ENCODE measurements around the gene UPF2.

Gene UPF2

DNA sequence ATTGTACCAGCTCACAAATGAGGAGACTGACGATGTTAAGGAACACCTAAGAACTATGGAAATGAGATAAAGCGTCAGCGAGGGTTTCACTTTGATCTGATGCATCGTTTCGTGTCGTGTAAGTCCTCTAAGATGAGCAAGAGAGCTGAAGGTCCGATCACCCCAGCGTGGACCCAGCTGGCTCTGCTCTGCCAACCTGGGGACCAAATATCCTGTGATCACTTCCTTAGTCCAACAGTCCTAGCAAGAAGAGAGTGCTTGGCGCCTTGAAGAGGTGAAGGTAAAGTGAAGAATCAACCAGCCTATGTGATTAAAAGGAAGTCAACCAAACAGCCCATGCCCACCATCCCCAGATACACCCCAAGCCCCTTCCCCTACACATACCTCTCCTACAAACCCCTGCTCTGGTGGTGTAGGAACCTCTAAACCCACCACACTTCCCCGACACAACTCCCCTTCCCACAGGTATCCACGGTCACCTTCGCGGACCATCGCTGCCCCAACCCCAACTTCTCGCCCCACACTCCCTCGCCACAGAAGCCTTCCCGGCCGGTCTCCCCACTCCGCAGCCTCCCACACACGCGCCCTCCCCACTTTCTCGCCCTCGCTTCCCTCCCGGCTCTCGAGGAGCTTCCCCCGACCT lies 722 bp downstream of the UPF2 start:
- WGBS, 2 experiments: 1% methylated on average over 25 to 26 of the region's 26 CpGs
- Histone ChIP-seq H3K27me3 (ENCODE audit: control insufficient read depth, insufficient read depth, low read length, poor library complexity, severe bottlenecking) (no peaks in the 10 kb centered on the region), H3K36me3 (ENCODE audit: control insufficient read depth, insufficient read depth, low read length) (no peaks in the 10 kb centered on the region), H3K27ac (ENCODE audit: insufficient read depth, low read depth, low read length, poor library complexity, severe bottlenecking) (peak overlapping the region; percentile 98), H3K9me3 (ENCODE audit: control insufficient read depth, low read length) (no peaks in the 10 kb centered on the region), H3K4me3 (ENCODE audit: insufficient read depth, low read depth, low read length) (peak overlapping the region; percentile 95), H3K4me1 (ENCODE audit: control insufficient read depth, insufficient read depth, low read length) (no peaks in the 10 kb centered on the region)

DNA sequence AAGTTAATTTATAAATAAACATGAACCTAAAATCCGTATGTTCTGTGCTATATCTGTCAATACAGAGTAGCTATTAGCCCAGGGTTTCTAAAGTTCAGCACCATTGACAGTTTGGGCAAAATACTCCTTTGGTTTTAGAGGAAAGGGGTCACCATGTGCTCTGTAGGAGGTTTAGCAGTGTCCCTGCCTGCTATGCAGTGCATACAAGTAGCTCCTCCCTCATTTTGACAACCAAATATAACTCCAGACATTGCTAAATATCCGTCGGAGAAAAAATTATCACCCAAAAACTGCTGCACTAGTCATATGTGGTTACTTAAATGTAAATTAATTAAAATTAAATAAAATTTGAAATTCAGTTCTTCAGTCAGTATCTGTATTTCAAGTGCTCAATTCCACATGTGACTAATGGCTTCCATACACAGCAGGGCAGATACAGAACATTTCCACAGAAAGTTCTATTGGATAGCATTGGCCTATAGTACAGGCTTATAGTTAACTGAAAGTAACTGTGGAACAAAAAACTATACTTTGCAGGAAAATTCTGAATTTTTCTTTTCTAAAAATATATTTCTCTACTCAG lies 6.4 kb downstream of the UPF2 start:
- 86 to 94% methylated on average over 3 of the region's 3 CpGs for WGBS, 2 experiments

DNA sequence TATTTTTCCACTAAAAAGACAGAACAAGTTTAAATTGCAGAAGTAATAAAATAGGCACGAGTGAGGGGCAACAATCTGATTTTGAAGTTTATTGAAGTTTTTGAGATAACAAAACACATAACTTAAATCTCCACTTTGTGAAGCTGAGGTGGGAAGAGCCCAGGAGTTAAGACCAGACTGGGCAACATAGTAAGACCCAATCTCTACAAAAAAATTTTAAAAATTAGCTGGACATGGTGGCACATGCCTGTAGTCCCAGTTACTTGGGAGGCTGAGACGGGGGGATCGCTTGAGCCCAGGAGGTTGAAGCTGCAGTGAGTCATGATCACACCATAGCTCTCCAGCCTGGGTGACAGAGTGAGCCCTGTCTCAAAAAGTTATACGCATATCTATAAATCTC lies 11.2 kb downstream of the UPF2 start:
- Histone ChIP-seq H3K4me1 (ENCODE audit: control insufficient read depth, insufficient read depth, low read length) (no peaks in the 10 kb centered on the region), H3K9me3 (ENCODE audit: control insufficient read depth, low read length) (no peaks in the 10 kb centered on the region), H3K27ac (ENCODE audit: insufficient read depth, low read depth, low read length, poor library complexity, severe bottlenecking) (no peak overlapping the region), H3K36me3 (ENCODE audit: control insufficient read depth, insufficient read depth, low read length) (peaks cover 21% of the 10 kb centered on the region), H3K4me3 (ENCODE audit: insufficient read depth, low read depth, low read length) (no peak overlapping the region), H3K27me3 (ENCODE audit: control insufficient read depth, insufficient read depth, low read length, poor library complexity, severe bottlenecking) (no peaks in the 10 kb centered on the region)
- 96 to 97% methylated on average over 3 of the region's 4 CpGs for WGBS, 2 experiments

More for the DNA sequence above, 6.4 kb downstream of the UPF2 start:
- H3K9me3 ChIP-seq (ENCODE audit: control insufficient read depth, low read length): no peaks in the 10 kb centered on the region
- H3K27ac ChIP-seq (ENCODE audit: insufficient read depth, low read depth, low read length, poor library complexity, severe bottlenecking): no peak overlapping the region
- H3K36me3 ChIP-seq (ENCODE audit: control insufficient read depth, insufficient read depth, low read length): peaks cover 16% of the 10 kb centered on the region
- H3K27me3 ChIP-seq (ENCODE audit: control insufficient read depth, insufficient read depth, low read length, poor library complexity, severe bottlenecking): no peaks in the 10 kb centered on the region
- no peak overlapping the region for H3K4me3 ChIP-seq (ENCODE audit: insufficient read depth, low read depth, low read length)
- no peaks in the 10 kb centered on the region for H3K4me1 ChIP-seq (ENCODE audit: control insufficient read depth, insufficient read depth, low read length)

DNA sequence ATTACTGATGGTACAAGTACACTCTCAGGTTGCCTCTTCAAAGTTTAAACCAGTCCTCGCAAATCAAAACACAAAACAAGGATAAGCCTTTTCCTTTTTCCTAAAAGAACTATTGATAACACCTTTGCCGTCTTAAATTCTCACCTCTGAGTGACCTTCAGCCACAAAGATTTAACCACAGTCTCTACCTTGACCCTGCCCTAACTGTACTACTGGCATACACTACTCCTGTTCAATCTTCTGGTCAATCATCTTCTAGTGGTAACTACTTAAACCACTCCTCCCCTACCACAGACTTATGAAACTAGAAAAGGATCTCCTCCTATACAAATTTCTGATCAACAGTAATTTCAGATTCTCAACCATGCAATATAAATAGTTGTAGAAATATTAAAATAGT lies 15.1 kb downstream of the UPF2 start:
- H3K27ac ChIP-seq (ENCODE audit: insufficient read depth, low read depth, low read length, poor library complexity, severe bottlenecking): no peak overlapping the region
- H3K36me3 ChIP-seq (ENCODE audit: control insufficient read depth, insufficient read depth, low read length): peaks cover 11% of the 10 kb centered on the region
- no peak overlapping the region for H3K4me3 ChIP-seq (ENCODE audit: insufficient read depth, low read depth, low read length)
- H3K4me1 ChIP-seq (ENCODE audit: control insufficient read depth, insufficient read depth, low read length): no peaks in the 10 kb centered on the region
- WGBS, 2 experiments: 95 to 96% methylated on average over 2 of the region's 2 CpGs
- H3K27me3 ChIP-seq (ENCODE audit: control insufficient read depth, insufficient read depth, low read length, poor library complexity, severe bottlenecking): no peaks in the 10 kb centered on the region
- no peaks in the 10 kb centered on the region for H3K9me3 ChIP-seq (ENCODE audit: control insufficient read depth, low read length)

DNA sequence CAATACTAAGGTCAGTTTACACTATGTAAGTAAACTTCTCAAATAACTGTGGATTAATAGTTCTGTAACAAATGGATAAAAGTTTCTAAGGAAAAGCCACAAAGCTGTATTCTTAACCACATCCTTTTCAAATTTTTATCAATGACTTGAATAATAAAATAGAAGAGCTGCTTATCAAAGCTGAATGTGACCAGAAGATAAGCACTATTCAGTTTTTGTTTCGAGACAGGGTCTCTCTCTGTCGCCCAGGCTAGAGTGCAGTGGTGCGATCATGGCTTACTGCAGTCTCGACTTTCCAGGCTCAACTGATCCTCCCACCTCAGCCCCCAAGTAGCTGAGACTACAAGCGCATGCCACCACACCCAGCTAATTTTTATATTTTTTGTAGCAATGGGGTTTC lies 17.0 kb downstream of the UPF2 start:
- Histone ChIP-seq H3K27me3 (ENCODE audit: control insufficient read depth, insufficient read depth, low read length, poor library complexity, severe bottlenecking) (no peaks in the 10 kb centered on the region), H3K9me3 (ENCODE audit: control insufficient read depth, low read length) (no peaks in the 10 kb centered on the region), H3K27ac (ENCODE audit: insufficient read depth, low read depth, low read length, poor library complexity, severe bottlenecking) (no peak overlapping the region), H3K36me3 (ENCODE audit: control insufficient read depth, insufficient read depth, low read length) (peaks cover 5% of the 10 kb centered on the region), H3K4me3 (ENCODE audit: insufficient read depth, low read depth, low read length) (no peak overlapping the region), H3K4me1 (ENCODE audit: control insufficient read depth, insufficient read depth, low read length) (no peaks in the 10 kb centered on the region)
- WGBS, 2 experiments: 90 to 97% methylated on average over 5 of the region's 5 CpGs

DNA sequence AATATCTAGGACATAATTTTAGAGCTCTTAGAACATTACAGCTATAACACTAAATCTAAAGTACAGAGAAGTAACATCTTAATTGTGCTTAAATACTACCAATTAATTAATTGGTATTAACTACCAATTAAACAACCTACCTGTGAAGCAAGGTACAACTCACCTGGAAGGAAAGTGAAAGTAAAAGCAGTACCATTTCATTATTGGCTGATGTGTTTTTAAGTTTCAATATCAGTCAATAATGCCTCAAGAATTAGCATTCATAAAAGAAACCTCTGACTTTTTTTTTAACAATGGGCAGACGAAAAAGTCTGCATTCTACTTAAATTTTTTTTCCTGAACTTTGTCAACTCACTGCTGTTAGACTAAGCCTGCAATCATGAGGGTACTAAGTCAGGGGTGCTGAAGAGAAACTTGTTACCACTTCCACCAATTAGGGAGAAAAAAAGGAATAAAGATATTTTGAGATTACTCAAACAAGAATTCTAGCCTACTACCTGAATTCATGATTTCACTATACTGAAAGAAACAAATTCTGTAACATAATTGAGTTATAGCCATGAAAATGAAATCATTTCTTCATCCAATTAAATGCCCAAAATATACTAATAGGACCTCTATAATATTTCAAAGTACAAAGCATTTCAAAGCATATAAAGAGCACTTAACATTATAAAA lies 19.9 kb downstream of the UPF2 start:
- H3K4me1 ChIP-seq (ENCODE audit: control insufficient read depth, insufficient read depth, low read length): no peaks in the 10 kb centered on the region
- WGBS, 2 experiments: 83 to 86% methylated on average over 1 of the region's 1 CpG

DNA sequence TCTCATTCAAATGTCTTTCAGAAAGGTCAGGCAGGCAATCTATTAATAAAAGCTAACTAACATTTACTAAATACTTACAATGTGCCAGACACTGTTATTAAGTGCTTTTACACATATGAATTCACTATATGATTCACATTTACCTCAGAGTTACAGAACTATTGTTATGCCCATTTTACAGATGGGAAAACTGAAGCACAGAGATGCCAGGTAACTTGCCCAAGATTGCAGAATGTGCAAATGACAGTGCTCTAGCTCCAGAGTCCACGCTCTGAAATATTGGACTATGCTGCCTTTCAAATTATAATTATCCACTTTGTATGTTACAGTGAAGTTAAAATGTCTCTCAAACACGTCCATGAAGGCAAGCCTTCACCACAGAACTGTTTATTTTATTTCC lies 22.0 kb downstream of the UPF2 start:
- Histone ChIP-seq H3K4me1 (ENCODE audit: control insufficient read depth, insufficient read depth, low read length) (no peaks in the 10 kb centered on the region), H3K36me3 (ENCODE audit: control insufficient read depth, insufficient read depth, low read length) (no peaks in the 10 kb centered on the region), H3K27me3 (ENCODE audit: control insufficient read depth, insufficient read depth, low read length, poor library complexity, severe bottlenecking) (no peaks in the 10 kb centered on the region), H3K4me3 (ENCODE audit: insufficient read depth, low read depth, low read length) (no peak overlapping the region), H3K9me3 (ENCODE audit: control insufficient read depth, low read length) (no peaks in the 10 kb centered on the region), H3K27ac (ENCODE audit: insufficient read depth, low read depth, low read length, poor library complexity, severe bottlenecking) (no peak overlapping the region)
- 86 to 97% methylated on average over 2 of the region's 2 CpGs for WGBS, 2 experiments

More for the DNA sequence above, 19.9 kb downstream of the UPF2 start:
- Histone ChIP-seq H3K36me3 (ENCODE audit: control insufficient read depth, insufficient read depth, low read length) (peaks cover 5% of the 10 kb centered on the region), H3K4me3 (ENCODE audit: insufficient read depth, low read depth, low read length) (no peak overlapping the region), H3K9me3 (ENCODE audit: control insufficient read depth, low read length) (no peaks in the 10 kb centered on the region), H3K27me3 (ENCODE audit: control insufficient read depth, insufficient read depth, low read length, poor library complexity, severe bottlenecking) (no peaks in the 10 kb centered on the region), H3K27ac (ENCODE audit: insufficient read depth, low read depth, low read length, poor library complexity, severe bottlenecking) (no peak overlapping the region)

DNA sequence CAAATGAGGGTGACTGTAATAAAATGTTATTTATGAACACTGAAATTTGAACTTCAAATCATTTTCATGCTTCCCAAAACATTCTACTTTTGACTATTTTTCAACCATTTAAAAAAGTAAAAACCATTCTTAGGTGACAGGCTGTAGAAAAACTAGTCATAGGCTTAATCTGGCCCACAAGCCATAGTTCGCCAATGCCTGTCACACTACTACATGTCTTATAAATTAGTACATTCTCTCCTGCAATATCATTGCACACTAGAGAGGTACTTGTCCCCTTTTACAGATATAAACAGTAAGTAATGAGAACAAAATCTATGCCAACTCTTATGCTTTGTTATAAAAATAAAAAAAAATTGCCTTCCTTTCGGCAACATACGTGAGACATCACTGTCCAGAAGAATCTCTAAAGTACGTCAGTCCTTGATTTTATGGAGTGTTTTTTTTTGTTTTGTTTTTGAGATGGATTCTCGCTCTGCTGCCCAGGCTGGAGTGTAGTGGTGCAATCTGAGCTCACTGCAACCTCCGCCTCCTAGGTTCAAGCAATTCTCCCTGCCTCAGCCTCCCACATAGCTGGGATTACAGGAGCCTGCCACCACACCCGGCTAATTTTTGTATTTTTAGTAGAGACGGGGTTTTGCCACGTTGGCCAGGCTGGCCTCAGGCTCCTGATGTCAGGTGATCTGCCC lies 23.2 kb downstream of the UPF2 start:
- no peaks in the 10 kb centered on the region for H3K27me3 ChIP-seq (ENCODE audit: control insufficient read depth, insufficient read depth, low read length, poor library complexity, severe bottlenecking)
- H3K4me1 ChIP-seq (ENCODE audit: control insufficient read depth, insufficient read depth, low read length): no peaks in the 10 kb centered on the region
- H3K9me3 ChIP-seq (ENCODE audit: control insufficient read depth, low read length): no peaks in the 10 kb centered on the region
- H3K36me3 ChIP-seq (ENCODE audit: control insufficient read depth, insufficient read depth, low read length): no peaks in the 10 kb centered on the region
- no peak overlapping the region for H3K27ac ChIP-seq (ENCODE audit: insufficient read depth, low read depth, low read length, poor library complexity, severe bottlenecking)
- no peak overlapping the region for H3K4me3 ChIP-seq (ENCODE audit: insufficient read depth, low read depth, low read length)
- WGBS, 2 experiments: 91 to 93% methylated on average over 9 of the region's 9 CpGs

DNA sequence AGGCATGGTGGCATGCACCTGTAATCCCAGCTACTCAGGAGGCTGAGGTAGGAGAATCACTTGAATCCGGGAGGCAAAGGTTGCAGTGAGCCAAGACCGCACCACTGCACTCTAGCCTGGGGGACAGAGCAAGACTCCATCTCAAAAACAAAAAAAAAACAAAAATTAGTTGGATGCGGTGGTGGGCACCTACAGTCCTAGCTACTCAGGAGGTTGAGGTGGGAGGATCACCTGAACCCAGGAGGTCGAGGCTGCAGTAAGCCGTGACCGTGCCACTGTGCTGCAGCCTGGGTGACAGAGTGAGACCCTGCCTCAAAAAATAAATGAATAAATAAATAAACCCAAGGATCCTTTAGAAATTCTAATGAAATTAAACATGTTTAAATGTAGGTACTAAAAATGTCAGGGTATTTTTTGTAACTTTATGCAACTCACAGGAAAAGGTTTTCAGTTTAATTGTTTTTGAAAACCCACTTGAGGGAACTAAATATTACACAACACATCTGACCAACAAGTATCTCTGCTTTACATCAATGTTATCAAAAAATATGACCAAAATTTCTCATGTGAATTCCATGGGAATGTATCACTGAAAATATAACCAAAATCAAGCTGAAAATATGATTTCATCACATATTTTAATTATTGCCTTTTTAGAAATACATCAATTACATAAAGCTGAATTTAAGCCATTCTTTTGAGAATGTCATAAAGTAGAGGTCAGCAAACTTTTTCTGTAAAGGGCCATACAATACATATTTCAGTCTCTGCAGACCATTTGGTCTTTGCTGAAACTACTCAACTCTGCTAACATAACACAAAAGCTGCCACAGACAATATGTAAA lies 23.9 kb downstream of the UPF2 start:
- H3K9me3 ChIP-seq (ENCODE audit: control insufficient read depth, low read length): no peaks in the 10 kb centered on the region
- no peak overlapping the region for H3K4me3 ChIP-seq (ENCODE audit: insufficient read depth, low read depth, low read length)
- no peaks in the 10 kb centered on the region for H3K27me3 ChIP-seq (ENCODE audit: control insufficient read depth, insufficient read depth, low read length, poor library complexity, severe bottlenecking)
- 82 to 94% methylated on average over 5 to 6 of the region's 6 CpGs for WGBS, 2 experiments
- H3K36me3 ChIP-seq (ENCODE audit: control insufficient read depth, insufficient read depth, low read length): peaks cover 3% of the 10 kb centered on the region
- H3K4me1 ChIP-seq (ENCODE audit: control insufficient read depth, insufficient read depth, low read length): no peaks in the 10 kb centered on the region
- no peak overlapping the region for H3K27ac ChIP-seq (ENCODE audit: insufficient read depth, low read depth, low read length, poor library complexity, severe bottlenecking)
